ENCODE data around the gene SLC39A11. TPM values are rescaled to one million over a fixed set of nuclear protein-coding genes. Genes with fewer than 3 reads are reported as not detected.

Gene SLC39A11
- total RNA-seq, 1 experiment from 2014 or later = 57.1 TPM

- CTCF ChIA-PET = interaction anchor here (0.6 kb wide), 1 partner anchor 19 kb away, joined by 4 read pairs; no protein-coding TSS in a partner anchor
- POLR2A ChIA-PET (ENCODE audit: unreplicated experiment) = no interaction called here
- no peak overlapping the region for H2AFZ ChIP-seq
These were observed 401.5 kb downstream of the SLC39A11 start for GRCh38 chr17:72691017-72691416.

GRCh38 chr17:72687886-72688285, 404.6 kb downstream of the SLC39A11 start:
- Histone ChIP-seq H3K4me3 (no peak overlapping the region), H3K9me3 (ENCODE audit: insufficient read depth, low read depth) (no peaks in the 10 kb centered on the region), H3K79me2 (ENCODE audit: low read depth) (peaks cover 3% of the 10 kb centered on the region; the same call in 1 of the 2 replicates), H3K9me2 (ENCODE audit: insufficient read depth) (no peaks in the 10 kb centered on the region), H4K20me1 (ENCODE audit: insufficient read depth) (no peaks in the 10 kb centered on the region), H3K4me2 (no peak overlapping the region), H3K27ac (no peak overlapping the region), H3K4me1 (replicated peaks; ENCODE audit: insufficient read depth) (peaks cover 38% of the 10 kb centered on the region), H3K27me3 (ENCODE audit: insufficient read depth, low read depth) (no peaks in the 10 kb centered on the region), H2AFZ (no peak overlapping the region), H3F3A (ENCODE audit: insufficient read depth, low read depth) (peaks cover 32% of the 10 kb centered on the region), H3K36me3 (ENCODE audit: low read depth) (peaks cover 5% of the 10 kb centered on the region; the same call in 1 of the 2 replicates)
- no TSS peak for BruUV-seq (replicated peaks)
- no peak for DNase-seq
- no peak for TF ChIP-seq CTCF (conservative IDR thresholded peaks at IDR 0.05)
- TF ChIP-seq EZH2 (IDR thresholded peaks at IDR 0.05; ENCODE audit: low read depth) = no peak
- ChIA-PET CTCF (interaction anchor here (0.6 kb wide), 1 partner anchor 502 kb away, joined by 9 read pairs; no protein-coding TSS in a partner anchor), POLR2A (ENCODE audit: unreplicated experiment) (no interaction called here)
- intact Hi-C loops (cut with micrococcal nuclease; ENCODE audit: unreplicated experiment) = no loop called here

More at GRCh38 chr17:72691017-72691416, 401.5 kb downstream of the SLC39A11 start:
- BruUV-seq (replicated peaks) = no TSS peak
- no peaks in the 10 kb centered on the region for H3K9me3 ChIP-seq (ENCODE audit: insufficient read depth, low read depth)
- H3K36me3 ChIP-seq (ENCODE audit: low read depth) = peaks cover 5% of the 10 kb centered on the region; the same call in 1 of the 2 replicates
- no peak overlapping the region for H3K4me3 ChIP-seq
- no peak for DNase-seq
- no peak overlapping the region for H3K4me2 ChIP-seq
- peaks cover 9% of the 10 kb centered on the region; the same call in 1 of the 2 replicates for H3K4me1 ChIP-seq (replicated peaks; ENCODE audit: insufficient read depth)
- H4K20me1 ChIP-seq (ENCODE audit: insufficient read depth) = no peaks in the 10 kb centered on the region
- TF ChIP-seq CTCF (conservative IDR thresholded peaks at IDR 0.05) (no peak), EZH2 (IDR thresholded peaks at IDR 0.05; ENCODE audit: low read depth) (no peak)
- H3K9me2 ChIP-seq (ENCODE audit: insufficient read depth) = no peaks in the 10 kb centered on the region
- H3F3A ChIP-seq (ENCODE audit: insufficient read depth, low read depth) = peaks cover 3% of the 10 kb centered on the region; the same call in 1 of the 2 replicates
- H3K79me2 ChIP-seq (ENCODE audit: low read depth) = no peaks in the 10 kb centered on the region
- intact Hi-C loops (cut with micrococcal nuclease; ENCODE audit: unreplicated experiment) = no loop called here
- no peak overlapping the region for H3K27ac ChIP-seq
- no peaks in the 10 kb centered on the region for H3K27me3 ChIP-seq (ENCODE audit: insufficient read depth, low read depth)

- no peak for DNase-seq
- CTCF ChIA-PET = interaction anchor here (0.6 to 1.5 kb wide), 3 partner anchors 14 to 96 kb away, joined by 3 to 11 read pairs (median 4); no protein-coding TSS in a partner anchor
- TSS peak; percentile 83 for BruUV-seq (replicated peaks)
These were observed 408.0 kb downstream of the SLC39A11 start for GRCh38 chr17:72684405-72685020.

More at GRCh38 chr17:72684405-72685020, 408.0 kb downstream of the SLC39A11 start:
- Histone ChIP-seq H3K9me3 (ENCODE audit: insufficient read depth, low read depth) (no peaks in the 10 kb centered on the region), H3K4me3 (peak overlapping the region; percentile 6; the same call in 1 of the 2 replicates), H3K4me1 (replicated peaks; ENCODE audit: insufficient read depth) (peaks cover 62% of the 10 kb centered on the region), H3K27ac (peak overlapping the region; percentile 86), H3K79me2 (ENCODE audit: low read depth) (peaks cover 13% of the 10 kb centered on the region; the same call in 1 of the 2 replicates), H3F3A (ENCODE audit: insufficient read depth, low read depth) (peaks cover 55% of the 10 kb centered on the region), H2AFZ (no peak overlapping the region), H3K36me3 (ENCODE audit: low read depth) (no peaks in the 10 kb centered on the region), H3K4me2 (peak overlapping the region; percentile 73), H4K20me1 (ENCODE audit: insufficient read depth) (no peaks in the 10 kb centered on the region), H3K27me3 (ENCODE audit: insufficient read depth, low read depth) (no peaks in the 10 kb centered on the region), H3K9me2 (ENCODE audit: insufficient read depth) (no peaks in the 10 kb centered on the region)
- POLR2A ChIA-PET (ENCODE audit: unreplicated experiment) = interaction anchor here (0.6 to 0.7 kb wide), 2 partner anchors 30 to 290 kb away, joined by 5 to 7 read pairs; no protein-coding TSS in a partner anchor
- TF ChIP-seq CTCF (conservative IDR thresholded peaks at IDR 0.05) (no peak), EZH2 (IDR thresholded peaks at IDR 0.05; ENCODE audit: low read depth) (no peak)
- intact Hi-C loops (cut with micrococcal nuclease; ENCODE audit: unreplicated experiment) = loop anchor here (1.0 kb wide), 4 partner anchors 23 to 95 kb away; no protein-coding TSS in a partner anchor

All from PC-9 (cell line).